Measurements from ENCODE around the gene SPARC. TPM values are rescaled to one million over a fixed set of nuclear protein-coding genes. Genes with fewer than 3 reads are reported as not detected.

The SPARC gene
- total RNA-seq, 1 donor from 2014 or later, result 1,214 TPM

GRCh38 chr5:151706906-151707305 lies 20.2 kb upstream of the SPARC start:
- Mint-ChIP-seq H3K9me3 (ENCODE audit: unreplicated experiment) (no peaks in the 10 kb centered on the region), H3K4me3 (ENCODE audit: unreplicated experiment) (no peak overlapping the region), H3K4me1 (ENCODE audit: unreplicated experiment) (peaks cover 8% of the 10 kb centered on the region), H3K27me3 (ENCODE audit: unreplicated experiment) (peaks cover 4% of the 10 kb centered on the region), H3K27ac (ENCODE audit: unreplicated experiment) (no peak overlapping the region), H3K36me3 (ENCODE audit: low read depth, unreplicated experiment) (no peaks in the 10 kb centered on the region)
- DNase-seq (ENCODE audit: low spot score), result no peak
- no peak for TF ChIP-seq CTCF (IDR thresholded peaks at IDR 0.05; ENCODE audit: unreplicated experiment)

GRCh38 chr5:151703780-151704179 lies 17.1 kb upstream of the SPARC start:
- DNase-seq (ENCODE audit: low spot score), result no peak
- H3K27ac Mint-ChIP-seq (ENCODE audit: unreplicated experiment), result no peak overlapping the region
- H3K4me3 Mint-ChIP-seq (ENCODE audit: unreplicated experiment), result no peak overlapping the region
- TF ChIP-seq CTCF (IDR thresholded peaks at IDR 0.05; ENCODE audit: unreplicated experiment), result no peak
- no peaks in the 10 kb centered on the region for H3K36me3 Mint-ChIP-seq (ENCODE audit: low read depth, unreplicated experiment)
- peaks cover 13% of the 10 kb centered on the region for H3K4me1 Mint-ChIP-seq (ENCODE audit: unreplicated experiment)
- H3K27me3 Mint-ChIP-seq (ENCODE audit: unreplicated experiment), result peaks cover 8% of the 10 kb centered on the region
- H3K9me3 Mint-ChIP-seq (ENCODE audit: unreplicated experiment), result no peaks in the 10 kb centered on the region

- peaks cover 7% of the 10 kb centered on the region for H3K4me1 Mint-ChIP-seq (ENCODE audit: unreplicated experiment)
- no peak overlapping the region for H3K27ac Mint-ChIP-seq (ENCODE audit: unreplicated experiment)
- no peak for TF ChIP-seq CTCF (IDR thresholded peaks at IDR 0.05; ENCODE audit: unreplicated experiment)
- H3K36me3 Mint-ChIP-seq (ENCODE audit: low read depth, unreplicated experiment), result no peaks in the 10 kb centered on the region
- no peaks in the 10 kb centered on the region for H3K9me3 Mint-ChIP-seq (ENCODE audit: unreplicated experiment)
- no peak overlapping the region for H3K4me3 Mint-ChIP-seq (ENCODE audit: unreplicated experiment)
- no peak for DNase-seq (ENCODE audit: low spot score)
- H3K27me3 Mint-ChIP-seq (ENCODE audit: unreplicated experiment), result peaks cover 6% of the 10 kb centered on the region
Observed at GRCh38 chr5:151703227-151703626, 16.5 kb upstream of the SPARC start.

- DNase-seq (ENCODE audit: low spot score), result no peak
- Mint-ChIP-seq H3K27me3 (ENCODE audit: unreplicated experiment) (peaks cover 6% of the 10 kb centered on the region), H3K4me3 (ENCODE audit: unreplicated experiment) (no peak overlapping the region), H3K4me1 (ENCODE audit: unreplicated experiment) (peaks cover 5% of the 10 kb centered on the region), H3K27ac (ENCODE audit: unreplicated experiment) (no peak overlapping the region), H3K9me3 (ENCODE audit: unreplicated experiment) (no peaks in the 10 kb centered on the region), H3K36me3 (ENCODE audit: low read depth, unreplicated experiment) (no peaks in the 10 kb centered on the region)
- TF ChIP-seq CTCF (IDR thresholded peaks at IDR 0.05; ENCODE audit: unreplicated experiment), result no peak
Observed at GRCh38 chr5:151700820-151701219, 14.1 kb upstream of the SPARC start.

GRCh38 chr5:151700296-151700695 lies 13.6 kb upstream of the SPARC start:
- DNase-seq (ENCODE audit: low spot score), result no peak
- TF ChIP-seq CTCF (IDR thresholded peaks at IDR 0.05; ENCODE audit: unreplicated experiment), result no peak
- Mint-ChIP-seq H3K9me3 (ENCODE audit: unreplicated experiment) (no peaks in the 10 kb centered on the region), H3K27me3 (ENCODE audit: unreplicated experiment) (peaks cover 6% of the 10 kb centered on the region), H3K4me1 (ENCODE audit: unreplicated experiment) (peaks cover 5% of the 10 kb centered on the region), H3K27ac (ENCODE audit: unreplicated experiment) (no peak overlapping the region), H3K4me3 (ENCODE audit: unreplicated experiment) (no peak overlapping the region), H3K36me3 (ENCODE audit: low read depth, unreplicated experiment) (no peaks in the 10 kb centered on the region)
